Keratinocyte (primary cell): Measurements from ENCODE around the gene ARL4C. TPM values are rescaled to one million over a fixed set of nuclear protein-coding genes. Genes with fewer than 3 reads are reported as not detected.

ENCODE experiments used
- DNase-seq: peaks from one replicate; pipeline ENCODE4 v3.0.0-alpha.2; 2011; ENCODE audit warnings: low read depth, missing footprints, low spot score
- FAIRE-seq: peaks from 2 replicates; lab custom pipeline; 2011; peaks lifted over from hg19 to GRCh38; lab: Jason Lieb, UNC
- H2AFZ ChIP-seq: 2 replicates; pipeline ENCODE4 v1.6.0; 2012; ENCODE audit warnings: low read length, control low read depth, inconsistent platforms; ENCODE audit not compliant: control insufficient read depth
- H3K27ac ChIP-seq: 2 replicates; pipeline ENCODE4 v1.5.1; 2011; ENCODE audit warnings: low read length; ENCODE audit not compliant: control insufficient read depth, insufficient read depth
- H3K27me3 ChIP-seq: 3 replicates; pipeline ENCODE4 v1.6.0; 2011; ENCODE audit warnings: low read length; ENCODE audit not compliant: control insufficient read depth, insufficient read depth; ENCODE audit errors: extremely low read depth
- H3K36me3 ChIP-seq, 2 experiments: 2 replicates in 1 of 2; 3 replicates in 1 of 2; pipeline ENCODE4 v1.5.1; 2011; ENCODE audit warnings: low read length in 2 of 2, mild to moderate bottlenecking in 1 of 2; ENCODE audit not compliant: control insufficient read depth in 2 of 2, insufficient read depth in 2 of 2; ENCODE audit errors: extremely low read depth in 1 of 2
- H3K4me1 ChIP-seq: 3 replicates; pipeline ENCODE4 v1.5.1; 2011; ENCODE audit warnings: low read length; ENCODE audit not compliant: control insufficient read depth, insufficient read depth; ENCODE audit errors: extremely low read depth
- H3K4me2 ChIP-seq: 3 replicates; pipeline ENCODE4 v1.6.0; 2011; ENCODE audit warnings: low read depth, low read length; ENCODE audit not compliant: control insufficient read depth, insufficient read depth; ENCODE audit errors: extremely low read depth
- H3K4me3 ChIP-seq, 3 experiments: fragments of 200-600 bp in 1 of 3; sonication (generic) in 1 of 3; 2 replicates in 2 of 3; 3 replicates in 1 of 3; pipeline ENCODE4 v1.5.1; 2011 to 2016; ENCODE audit warnings: low read length in 3 of 3, mild to moderate bottlenecking in 3 of 3, control low read depth in 2 of 3, inconsistent platforms in 1 of 3, low read depth in 1 of 3, mixed read lengths in 1 of 3, mixed run types in 1 of 3, moderate library complexity in 1 of 3; ENCODE audit not compliant: control insufficient read depth in 2 of 3, insufficient read depth in 2 of 3; ENCODE audit errors: extremely low read depth in 1 of 3
- H3K79me2 ChIP-seq: 2 replicates; pipeline ENCODE4 v1.6.0; 2012; ENCODE audit warnings: low read length; ENCODE audit not compliant: control insufficient read depth, insufficient read depth
- H3K9ac ChIP-seq: 3 replicates; pipeline ENCODE4 v1.6.0; 2011; ENCODE audit warnings: low read length; ENCODE audit not compliant: control insufficient read depth, insufficient read depth; ENCODE audit errors: extremely low read depth
- H3K9me1 ChIP-seq: 3 replicates; pipeline ENCODE4 v1.6.0; 2011; ENCODE audit warnings: low read length; ENCODE audit not compliant: control insufficient read depth, insufficient read depth; ENCODE audit errors: extremely low read depth
- H3K9me3 ChIP-seq: 2 replicates; pipeline ENCODE4 v1.5.1; 2012; ENCODE audit warnings: low read depth, low read length; ENCODE audit not compliant: control insufficient read depth
- H4K20me1 ChIP-seq: 3 replicates; pipeline ENCODE4 v1.6.0; 2011; ENCODE audit warnings: low read length; ENCODE audit not compliant: control insufficient read depth, insufficient read depth; ENCODE audit errors: extremely low read depth
- CTCF ChIP-seq, 3 experiments: IDR thresholded peaks in 1 of 3; conservative IDR thresholded peaks in 1 of 3; optimal IDR thresholded peaks in 1 of 3; 2 replicates in 2 of 3; 3 replicates in 1 of 3; pipeline versions ENCODE3 to v1.5.1; 2011; ENCODE audit warnings: low read length in 3 of 3, mild to moderate bottlenecking in 3 of 3, moderate library complexity in 2 of 3, control low read depth in 1 of 3, inconsistent platforms in 1 of 3; ENCODE audit not compliant: insufficient read depth in 2 of 3; ENCODE audit errors: extremely low read depth in 1 of 3
- EZH2 ChIP-seq: IDR thresholded peaks from one replicate; pipeline ENCODE4 v1.6.1; 2012; ENCODE audit warnings: inconsistent platforms, mild to moderate bottlenecking, low read length, moderate library complexity
- dilution Hi-C: fragments of 300-500 bp; cut with MboI; formaldehyde crosslinking; loops from one replicate; pipeline ENCODE4 v1.7.0; 2020; ENCODE audit warnings: low sequenced_read_pairs; ENCODE audit not compliant: extremely low pct_ligation_motif_present
- polyA plus RNA-seq, 5 experiments: library from polyadenylated mRNA; depleted of rRNA in 3 of 5; stranded (reverse) in 3 of 5; stranded (forward) in 1 of 5; unstranded in 1 of 5; fragments of >200 nt; gene quantifications; 1 replicate in 1 of 5; 2 replicates in 3 of 5; 3 replicates in 1 of 5; pipeline versions ENCODE4 v1.2.1 to v1.2.3, GENCODE V29; 2011 to 2012; ENCODE audit warnings: missing spikeins in 2 of 5, low read depth in 1 of 5, low replicate concordance in 1 of 5

The ARL4C gene
- polyA plus RNA-seq, 1 donor (not counting 4 experiments of a cell fraction or from before 2014, with no cell fraction given): 79.5 TPM

- Histone ChIP-seq H3K27ac (peak overlapping the region; percentile 83), H3K9ac (peak overlapping the region; percentile 67), H3K9me1 (no peaks in the 10 kb centered on the region), H3K27me3 (no peaks in the 10 kb centered on the region), H3K4me2 (no peak overlapping the region), H2AFZ (no peak overlapping the region), H3K9me3 (peaks cover 10% of the 10 kb centered on the region), H4K20me1 (no peaks in the 10 kb centered on the region), H3K36me3 (no peaks in the 10 kb centered on the region), H3K4me1 (peaks cover 46% of the 10 kb centered on the region), H3K79me2 (no peaks in the 10 kb centered on the region), H3K4me3 (no peak overlapping the region)
- FAIRE-seq (peak; percentile 99), DNase-seq (peak; percentile 88)
- TF ChIP-seq EZH2 (no peak), CTCF (optimal IDR thresholded peaks at IDR 0.05 in 1 of 3, IDR thresholded peaks at IDR 0.05 in 1 of 3, conservative IDR thresholded peaks at IDR 0.05 in 1 of 3; ENCODE audit: extremely low read depth in 1 of 3, insufficient read depth in 2 of 3, low read length in 3 of 3) (no peak)
- dilution Hi-C loops: no loop called here
Observed at GRCh38 chr2:234467289-234467688, 29.6 kb downstream of the ARL4C start.

DNA sequence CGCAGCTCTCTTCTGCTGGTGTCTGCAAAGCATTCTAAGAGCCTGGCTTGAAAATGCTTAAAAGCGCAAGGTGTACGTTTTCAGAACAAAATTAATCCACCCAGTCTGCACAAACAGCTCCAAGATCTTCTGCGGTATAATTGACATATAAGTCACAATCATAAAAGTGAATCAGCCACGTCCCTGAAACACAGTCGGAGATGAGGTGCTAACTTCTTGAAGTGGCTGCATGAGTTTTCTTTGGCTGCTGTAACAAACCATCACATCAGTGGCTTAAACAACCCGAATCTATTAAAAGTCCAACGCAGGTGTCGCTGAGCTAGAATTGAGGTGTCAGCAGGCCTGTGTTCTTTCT lies 32.6 kb downstream of the ARL4C start:
- Histone ChIP-seq H3K4me3 (no peak overlapping the region), H3K27ac (peak overlapping the region; percentile 81), H3K79me2 (no peaks in the 10 kb centered on the region), H3K36me3 (no peaks in the 10 kb centered on the region), H3K9me3 (peaks cover 10% of the 10 kb centered on the region), H3K9me1 (no peaks in the 10 kb centered on the region), H4K20me1 (no peaks in the 10 kb centered on the region), H2AFZ (no peak overlapping the region), H3K4me1 (peaks cover 37% of the 10 kb centered on the region), H3K4me2 (peak overlapping the region; percentile 87), H3K27me3 (no peaks in the 10 kb centered on the region), H3K9ac (peak overlapping the region; percentile 67)
- TF ChIP-seq CTCF (optimal IDR thresholded peaks at IDR 0.05 in 1 of 3, IDR thresholded peaks at IDR 0.05 in 1 of 3, conservative IDR thresholded peaks at IDR 0.05 in 1 of 3; ENCODE audit: extremely low read depth in 1 of 3, insufficient read depth in 2 of 3, low read length in 3 of 3) (no peak), EZH2 (no peak)
- FAIRE-seq (no peak), DNase-seq (no peak)
- dilution Hi-C loops: no loop called here
